Right lobe of liver (tissue), 4 donors: ENCODE measurements around the gene DNASE1.

Experiments used
- POLR2A ChIP-seq: fragments of 450-650 bp; IDR thresholded peaks from one replicate; pipeline ENCODE4 v1.6.1; 2017; ENCODE audit warnings: antibody characterized with exemption, mild to moderate bottlenecking
- TF ChIP-seq, protein P1 (sequence below), 4 donors: fragments of 200-600 bp in 3 of 4; fragments of 450-650 bp in 1 of 4; IDR thresholded peaks; one replicate each; pipeline versions ENCODE4 v1.5.1 to v1.8.0; 2016 to 2022; ENCODE audit warnings: antibody characterized with exemption in 4 of 4, mild to moderate bottlenecking in 2 of 4
- donor health status: DM: no; HTN: no; CAD: no.
- donor health status: DM: no; HTN: no; CAD: no.
- donor health status: DM: no; HTN: yes; CAD: no.

GRCh38 chr16:3696425-3697218 lies 42.1 kb downstream of the DNASE1 start:
- no peak for TF ChIP-seq POLR2A
- TF ChIP-seq, protein P1, sequence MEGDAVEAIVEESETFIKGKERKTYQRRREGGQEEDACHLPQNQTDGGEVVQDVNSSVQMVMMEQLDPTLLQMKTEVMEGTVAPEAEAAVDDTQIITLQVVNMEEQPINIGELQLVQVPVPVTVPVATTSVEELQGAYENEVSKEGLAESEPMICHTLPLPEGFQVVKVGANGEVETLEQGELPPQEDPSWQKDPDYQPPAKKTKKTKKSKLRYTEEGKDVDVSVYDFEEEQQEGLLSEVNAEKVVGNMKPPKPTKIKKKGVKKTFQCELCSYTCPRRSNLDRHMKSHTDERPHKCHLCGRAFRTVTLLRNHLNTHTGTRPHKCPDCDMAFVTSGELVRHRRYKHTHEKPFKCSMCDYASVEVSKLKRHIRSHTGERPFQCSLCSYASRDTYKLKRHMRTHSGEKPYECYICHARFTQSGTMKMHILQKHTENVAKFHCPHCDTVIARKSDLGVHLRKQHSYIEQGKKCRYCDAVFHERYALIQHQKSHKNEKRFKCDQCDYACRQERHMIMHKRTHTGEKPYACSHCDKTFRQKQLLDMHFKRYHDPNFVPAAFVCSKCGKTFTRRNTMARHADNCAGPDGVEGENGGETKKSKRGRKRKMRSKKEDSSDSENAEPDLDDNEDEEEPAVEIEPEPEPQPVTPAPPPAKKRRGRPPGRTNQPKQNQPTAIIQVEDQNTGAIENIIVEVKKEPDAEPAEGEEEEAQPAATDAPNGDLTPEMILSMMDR (IDR thresholded peaks at IDR 0.05), result no peak
